ENCODE results near the gene IDE.
"Not testable (repeated sequence)": the region's sequence is repeated elsewhere in the genome, so short reads cannot be mapped to it uniquely, and the experiment has no call there.

IDE gene

DNA sequence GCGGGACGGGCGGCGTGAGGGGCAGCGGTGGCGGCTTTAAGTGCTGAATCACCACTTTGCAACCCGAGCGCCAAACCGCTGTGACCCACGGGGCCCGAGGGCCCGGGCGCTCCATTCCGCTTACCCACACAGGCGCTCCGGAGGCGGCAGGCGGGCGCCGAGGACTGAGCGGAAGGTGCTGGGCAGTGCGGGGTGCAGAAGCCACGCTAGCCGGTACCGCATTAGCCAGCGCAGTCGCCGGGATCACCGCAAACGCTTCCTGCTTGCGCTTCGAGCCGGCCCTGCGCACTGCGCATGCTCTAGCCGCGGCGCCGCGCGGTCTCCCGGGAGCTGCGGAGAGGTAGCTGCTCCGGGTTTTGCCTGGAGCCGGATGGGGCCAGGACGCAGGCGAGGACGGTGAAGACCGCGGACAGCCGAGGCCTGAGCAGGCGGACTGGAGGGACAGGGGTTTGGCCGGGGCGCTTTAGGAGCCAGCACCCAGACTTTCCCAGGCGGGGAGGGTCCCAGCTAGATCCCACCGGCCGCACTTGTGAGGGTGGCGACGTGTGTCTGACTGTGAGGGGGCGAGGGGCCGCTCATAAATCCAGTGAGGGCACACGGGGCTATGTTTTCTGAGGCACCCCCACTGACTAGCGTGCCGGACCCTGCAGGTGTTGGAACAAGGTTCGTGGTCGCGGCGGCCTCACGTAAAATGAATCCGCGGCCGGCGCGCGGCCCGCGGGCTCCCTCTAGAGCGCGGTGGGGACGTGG lies at the start of gene IDE:
Gene IDE (minus strand): TSS at position 296 of the 750 bp plus-strand sequence. CDS start 74 bp downstream, at position 222.
- peak; percentile 33 to 47 for DNase-seq

GRCh38 chr10:92619368-92619767 lies 45.5 kb upstream of the IDE start:
- no peak for DNase-seq

GRCh38 chr10:92615515-92615914 lies 41.6 kb upstream of the IDE start:
- DNase-seq, result no peak

- DNase-seq, result no peak
These were observed 30.9 kb upstream of the IDE start for GRCh38 chr10:92604841-92605240.

DNA sequence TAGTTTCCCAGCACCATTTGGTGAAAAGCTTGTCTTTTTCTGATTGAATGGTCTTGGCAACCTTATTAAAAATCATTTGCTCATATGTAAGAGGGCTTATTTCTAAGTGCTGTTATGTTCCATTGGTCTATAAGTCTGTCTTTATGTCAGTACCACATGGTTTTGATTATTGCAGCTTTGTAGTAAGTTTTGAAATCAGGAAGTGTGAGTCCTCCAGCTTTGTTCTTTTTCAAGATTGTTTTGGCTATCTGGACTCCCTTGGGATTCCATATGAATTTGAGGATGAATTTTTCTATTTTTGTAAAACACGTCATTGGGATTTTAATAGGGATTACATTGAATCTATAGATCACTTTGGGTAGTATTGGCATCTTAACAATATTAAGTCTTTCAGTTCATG lies 24.4 kb upstream of the IDE start:
- no peak for DNase-seq

- no peak for DNase-seq
These were observed 21.6 kb upstream of the IDE start for GRCh38 chr10:92595505-92595904.

DNA sequence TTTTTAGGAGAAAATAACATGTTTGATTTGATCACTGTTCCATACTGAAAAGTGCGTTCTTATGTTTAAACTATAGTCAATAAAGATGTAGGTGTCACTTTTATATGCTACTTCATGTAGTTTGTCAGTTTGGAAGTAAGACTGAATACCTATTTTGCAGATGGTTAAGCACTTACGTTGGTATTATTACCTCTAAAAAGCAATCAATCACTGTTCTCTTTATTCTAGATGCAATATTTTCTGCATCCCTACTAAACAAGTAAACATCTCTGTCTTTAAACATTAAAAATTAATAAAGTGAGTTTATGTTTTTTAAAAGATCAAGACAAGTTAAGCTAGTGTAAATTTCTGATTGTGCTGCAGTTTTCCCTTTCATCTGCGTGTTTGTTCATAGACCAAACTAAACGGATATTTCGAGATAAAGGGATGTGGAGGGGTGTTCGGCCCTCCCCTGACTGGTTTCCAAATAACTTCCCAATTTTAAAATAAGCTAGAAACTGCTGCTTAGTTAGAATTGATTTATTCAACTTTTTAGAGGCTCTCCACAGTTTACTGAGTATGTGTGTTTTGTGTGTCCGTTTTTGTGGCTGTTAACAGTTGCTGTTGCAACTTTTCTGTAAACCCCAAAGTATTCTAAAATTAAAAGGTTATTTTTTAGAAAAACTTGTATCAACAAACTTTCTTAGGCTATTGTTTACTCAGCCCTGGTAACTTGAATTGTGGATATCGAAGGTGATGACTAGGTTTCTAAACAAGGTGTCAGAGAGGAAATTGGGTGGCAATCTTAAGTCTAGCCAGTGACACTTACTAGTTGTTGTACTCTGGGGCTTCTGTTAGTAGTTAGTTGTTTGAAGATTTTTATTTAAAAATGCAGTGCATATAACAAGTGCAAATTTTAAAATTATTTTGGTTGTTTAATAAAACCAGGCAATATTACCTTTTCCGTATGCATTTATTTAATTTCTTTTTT lies 20.0 kb upstream of the IDE start:
- DNase-seq, result no peak

DNA sequence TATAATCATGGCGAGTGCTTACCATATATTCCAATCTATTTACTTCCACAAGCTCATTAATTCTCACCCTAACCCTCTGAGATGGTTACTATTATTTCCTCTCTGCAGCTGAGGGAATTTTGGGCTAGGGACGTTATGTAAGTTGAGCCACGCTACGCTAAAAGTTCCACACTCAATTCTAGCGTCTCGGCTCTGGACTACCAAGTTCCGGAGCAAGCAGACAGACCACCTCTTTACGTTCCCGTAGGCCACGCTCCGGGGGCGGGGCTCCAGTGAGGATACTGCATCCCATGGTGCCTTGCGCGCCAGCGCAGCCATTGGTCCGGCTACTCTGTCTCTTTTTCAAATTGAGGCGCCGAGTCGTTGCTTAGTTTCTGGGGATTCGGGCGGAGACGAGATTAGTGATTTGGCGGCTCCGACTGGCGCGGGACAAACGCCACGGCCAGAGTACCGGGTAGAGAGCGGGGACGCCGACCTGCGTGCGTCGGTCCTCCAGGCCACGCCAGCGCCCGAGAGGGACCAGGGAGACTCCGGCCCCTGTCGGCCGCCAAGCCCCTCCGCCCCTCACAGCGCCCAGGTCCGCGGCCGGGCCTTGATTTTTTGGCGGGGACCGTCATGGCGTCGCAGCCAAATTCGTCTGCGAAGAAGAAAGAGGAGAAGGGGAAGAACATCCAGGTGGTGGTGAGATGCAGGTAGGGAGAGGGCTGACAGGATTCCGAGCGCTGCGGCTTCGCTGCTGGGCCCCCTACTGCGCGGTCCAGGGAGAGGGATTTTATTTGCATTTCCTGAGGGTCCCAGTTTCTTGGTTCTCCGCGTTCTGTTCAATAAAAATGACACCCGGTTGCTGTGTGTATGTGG lies 19.1 kb upstream of the IDE start, which contains the start of gene KIF11:
Gene KIF11 (plus strand): TSS at position 370 of the 858 bp plus-strand sequence. CDS start 246 bp downstream, at position 616.
- DNase-seq, result peak; percentile 49 to 87

DNA sequence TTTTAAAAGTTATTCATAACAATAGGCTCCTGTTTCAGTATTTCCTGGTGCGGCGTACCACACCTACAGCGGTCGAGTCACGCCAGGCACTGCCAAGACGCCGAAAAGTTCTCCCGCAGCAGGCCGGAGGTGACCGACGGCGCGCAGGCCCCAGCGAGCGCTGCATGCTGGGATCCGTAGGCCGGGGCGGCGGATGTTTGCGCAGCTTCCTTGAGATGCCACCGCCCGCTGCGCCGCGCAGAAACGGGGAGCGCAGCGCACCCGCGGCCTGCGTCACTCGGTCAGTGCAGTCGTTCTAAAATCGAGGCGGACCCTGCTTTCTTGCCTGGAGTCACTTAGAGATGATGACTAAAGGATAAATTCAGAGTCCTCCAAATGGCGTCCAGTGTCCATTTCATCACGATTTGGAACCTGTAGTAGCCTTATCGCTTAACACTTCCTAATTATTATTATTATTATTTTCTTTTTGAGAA lies 17.7 kb upstream of the IDE start:
- DNase-seq, result peak; percentile 37 to 46

- no peak for DNase-seq
These were observed 17.0 kb upstream of the IDE start for GRCh38 chr10:92590623-92591549.

GRCh38 chr10:92582347-92582746 lies 8.5 kb upstream of the IDE start:
- DNase-seq, result not testable (repeated sequence)

GRCh38 chr10:92575961-92576360 lies 2.1 kb upstream of the IDE start:
- no peak for DNase-seq

DNA sequence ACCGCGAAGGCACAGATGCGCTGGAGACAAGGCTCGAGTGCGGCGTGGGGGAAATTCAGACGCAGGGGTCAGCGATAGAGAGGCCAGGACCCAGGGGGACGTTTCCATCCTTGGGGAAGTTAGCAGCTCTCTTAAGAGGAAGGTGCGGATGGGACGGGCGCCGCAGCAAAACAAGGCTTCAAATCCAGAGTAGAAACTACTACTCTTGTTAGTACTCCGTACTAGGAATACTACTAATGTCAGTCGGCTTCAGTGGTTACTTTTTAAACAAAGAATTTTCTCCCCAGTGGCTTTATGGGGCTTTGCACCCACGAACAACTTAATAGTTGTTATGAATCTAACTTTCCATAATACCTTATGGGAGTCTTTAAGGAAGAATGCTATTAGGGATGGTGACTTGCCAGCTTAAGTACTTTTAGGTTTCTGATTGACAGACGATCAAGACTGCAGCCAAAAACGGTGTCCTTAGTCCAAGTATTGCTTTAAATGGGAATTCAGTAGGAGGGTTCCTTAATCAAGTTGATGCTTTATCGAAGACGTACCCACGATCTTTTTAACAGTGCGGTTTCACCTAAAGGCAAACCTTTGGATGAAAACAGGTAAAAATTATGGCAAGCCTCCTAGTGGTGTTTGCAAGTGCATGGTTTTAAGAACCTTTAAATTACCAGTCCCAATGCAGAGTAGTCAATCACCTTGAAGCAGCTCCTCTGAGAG lies 812 bp upstream of the IDE start:
- DNase-seq, result peak in 1 of 2 experiments; percentile 44

DNA sequence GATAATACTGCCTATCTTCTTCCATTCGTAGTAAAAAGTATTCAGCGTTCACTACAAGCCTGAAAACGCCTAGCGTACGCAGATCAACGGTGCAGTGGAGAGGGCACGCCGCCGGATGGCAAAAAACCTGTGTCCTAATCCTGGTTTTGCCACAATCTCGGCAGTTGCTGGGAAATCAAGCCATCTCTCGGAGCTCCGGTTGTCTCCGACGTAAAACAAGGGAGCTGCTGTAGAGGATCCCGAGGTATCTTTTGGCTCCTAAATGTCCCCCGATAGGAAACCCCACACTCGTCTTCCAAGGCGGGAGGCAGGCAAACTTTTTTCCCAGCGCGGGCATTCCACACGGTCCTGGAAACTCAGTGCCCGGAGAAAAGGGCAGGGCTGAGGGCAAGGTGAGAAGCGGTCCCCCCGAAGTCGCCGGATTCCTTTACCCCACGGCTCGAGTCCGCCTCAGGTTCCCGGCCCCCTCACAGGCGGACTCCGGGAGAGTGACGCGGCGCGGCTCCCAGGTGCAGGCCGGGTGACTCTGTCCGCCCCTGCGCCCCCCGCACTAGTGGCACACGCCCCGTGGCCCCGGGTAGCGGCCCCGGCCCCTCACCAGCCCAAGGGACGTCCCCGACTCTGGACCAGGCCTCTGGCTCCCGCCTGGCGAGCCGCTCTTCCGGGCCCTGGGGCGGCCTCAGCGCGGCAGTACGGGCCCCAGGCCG lies 649 bp downstream of the IDE start:
- DNase-seq, result no peak

- DNase-seq, result no peak
These were observed 1.4 kb downstream of the IDE start for GRCh38 chr10:92572362-92573090.

DNA sequence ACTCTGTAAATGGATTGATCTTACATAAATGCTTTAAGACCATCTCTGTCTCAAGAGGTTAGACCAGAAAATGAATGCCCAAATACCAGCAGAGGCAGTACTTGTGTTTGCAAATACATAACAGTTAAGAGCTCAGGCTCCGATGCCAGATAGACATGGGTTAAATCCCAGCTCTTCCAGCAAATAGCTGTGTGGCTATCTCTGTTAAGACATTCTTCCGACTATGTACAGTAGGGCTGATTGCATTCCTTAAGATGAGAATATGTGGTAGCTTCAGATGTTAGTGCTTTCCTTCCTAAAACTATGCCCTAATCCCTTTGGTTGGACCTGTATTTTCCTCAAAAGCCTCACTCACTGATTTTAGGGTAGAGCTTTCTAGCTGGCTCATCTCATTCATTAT lies 2.2 kb downstream of the IDE start:
- no peak for DNase-seq

DNA sequence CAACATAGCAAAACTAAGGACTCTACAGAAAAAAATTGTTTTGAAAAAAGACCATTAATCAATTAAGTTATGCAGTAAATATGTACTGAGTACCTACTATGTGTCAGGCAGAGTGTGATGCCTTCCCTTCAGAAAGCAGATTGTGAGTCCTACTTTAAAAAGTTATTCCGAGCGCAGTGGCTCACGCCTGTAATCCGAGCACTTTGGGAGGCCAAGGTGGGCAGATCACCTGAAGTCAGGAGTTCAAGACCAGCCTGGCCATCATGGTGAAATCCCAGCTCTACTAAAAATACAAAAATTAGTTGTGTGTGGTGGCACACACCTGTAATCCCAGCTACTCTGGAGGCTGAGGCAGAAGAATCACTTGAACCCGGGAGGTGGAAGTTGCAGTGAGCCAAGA lies 4.2 kb downstream of the IDE start:
- not testable (repeated sequence) for DNase-seq

DNA sequence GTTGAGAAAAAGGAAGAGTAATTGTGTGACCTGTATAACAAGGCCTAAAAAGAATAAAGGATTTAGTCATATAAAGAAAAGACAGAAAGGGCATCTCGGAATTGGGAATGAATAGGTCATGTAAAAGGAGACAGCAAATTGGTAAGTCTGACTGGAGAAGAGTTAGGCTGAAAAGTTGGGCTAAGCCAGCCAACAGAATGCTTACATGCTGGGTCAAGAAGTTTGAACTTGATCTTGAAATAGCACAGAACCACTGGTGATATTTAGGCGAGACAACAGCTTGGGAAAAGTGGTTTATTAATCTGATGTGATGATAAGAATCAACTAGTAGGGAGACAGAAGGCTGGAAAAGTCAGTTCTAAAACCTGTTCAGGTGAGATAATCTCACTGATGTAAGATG lies 4.8 kb downstream of the IDE start:
- DNase-seq, result no peak

GRCh38 chr10:92567952-92568600 lies 5.8 kb downstream of the IDE start:
- DNase-seq, result no peak

Data from NCI-H187 (cell line).